Posterior cingulate gyrus (tissue), 11 donors: Measurements from ENCODE around the gene HAP1.
"Not testable (repeated sequence)": the region's sequence is repeated elsewhere in the genome, so short reads cannot be mapped to it uniquely, and the experiment has no call there.

Source experiments
- DNase-seq, 10 donors: peaks; one replicate each; pipeline versions ENCODE4 v3.0.0 to v3.0.0-alpha.2; 2020 to 2021; ENCODE audit warnings: mixed read lengths in 3 of 10
- intact Hi-C: fragments of 100-400 bp; cut with DNase I; formaldehyde crosslinking; loops from one replicate; pipeline ENCODE4 v1.15.1; 2023

The HAP1 gene

GRCh38 chr17:41734139-41734948 is at the start of gene HAP1:
Gene HAP1, minus strand, starts transcription at chr17:41734643. Its CDS starts 9 bp downstream, at chr17:41734634.
- intact Hi-C loops = loop anchor here (10.0 kb wide), 1 partner anchor 150 kb away; no protein-coding TSS in a partner anchor
- peak; percentile 14 to 91 (median 45) for DNase-seq

- intact Hi-C loops = no loop called here
- no peak for DNase-seq
Measured at GRCh38 chr17:41782142-41782541, 47.7 kb upstream of the HAP1 start.

- intact Hi-C loops = no loop called here
Measured at GRCh38 chr17:41781404-41782110, 47.1 kb upstream of the HAP1 start.

GRCh38 chr17:41779954-41780353 is 45.5 kb upstream of the HAP1 start:
- DNase-seq = no peak
- intact Hi-C loops = no loop called here

More at GRCh38 chr17:41781404-41782110, 47.1 kb upstream of the HAP1 start:
- DNase-seq = no peak

- intact Hi-C loops = no loop called here
- peak in 1 of 10 donors; percentile 38 for DNase-seq
Measured at GRCh38 chr17:41777574-41778188, 43.2 kb upstream of the HAP1 start.

GRCh38 chr17:41777157-41777573 is 42.7 kb upstream of the HAP1 start:
- DNase-seq = no peak
- intact Hi-C loops = no loop called here

GRCh38 chr17:41776262-41776900 is 41.9 kb upstream of the HAP1 start:
- DNase-seq = peak in 2 of 10 donors; percentile 34 to 43
- intact Hi-C loops = not testable (repeated sequence)

GRCh38 chr17:41775394-41776226 is 41.2 kb upstream of the HAP1 start:
- DNase-seq = peak in 8 of 10 donors; percentile 33 to 94 (median 67)
- intact Hi-C loops = no loop called here

GRCh38 chr17:41773731-41774193 is 39.3 kb upstream of the HAP1 start:
- intact Hi-C loops = no loop called here
- DNase-seq = peak in 1 of 10 donors; percentile 50

- intact Hi-C loops = no loop called here
Measured at GRCh38 chr17:41773190-41773588, 38.7 kb upstream of the HAP1 start.

GRCh38 chr17:41772586-41773189 is 38.2 kb upstream of the HAP1 start:
- intact Hi-C loops = no loop called here
- DNase-seq = no peak

More at GRCh38 chr17:41773190-41773588, 38.7 kb upstream of the HAP1 start:
- no peak for DNase-seq

- intact Hi-C loops = no loop called here
- DNase-seq = no peak
Measured at GRCh38 chr17:41772218-41772585, 37.8 kb upstream of the HAP1 start.

GRCh38 chr17:41771389-41772206 is 37.2 kb upstream of the HAP1 start:
- no peak for DNase-seq
- intact Hi-C loops = no loop called here

- intact Hi-C loops = no loop called here
- DNase-seq = no peak
Measured at GRCh38 chr17:41769985-41770384, 35.5 kb upstream of the HAP1 start.

- intact Hi-C loops = no loop called here
- DNase-seq = no peak
Measured at GRCh38 chr17:41769346-41769862, 35.0 kb upstream of the HAP1 start.

- DNase-seq = no peak
- intact Hi-C loops = no loop called here
Measured at GRCh38 chr17:41768682-41769288, 34.3 kb upstream of the HAP1 start.

- no peak for DNase-seq
Measured at GRCh38 chr17:41767324-41768042, 33.0 kb upstream of the HAP1 start.

More at GRCh38 chr17:41767324-41768042, 33.0 kb upstream of the HAP1 start:
- intact Hi-C loops = no loop called here
